ENCODE measurements around the gene LCT.

DNA sequence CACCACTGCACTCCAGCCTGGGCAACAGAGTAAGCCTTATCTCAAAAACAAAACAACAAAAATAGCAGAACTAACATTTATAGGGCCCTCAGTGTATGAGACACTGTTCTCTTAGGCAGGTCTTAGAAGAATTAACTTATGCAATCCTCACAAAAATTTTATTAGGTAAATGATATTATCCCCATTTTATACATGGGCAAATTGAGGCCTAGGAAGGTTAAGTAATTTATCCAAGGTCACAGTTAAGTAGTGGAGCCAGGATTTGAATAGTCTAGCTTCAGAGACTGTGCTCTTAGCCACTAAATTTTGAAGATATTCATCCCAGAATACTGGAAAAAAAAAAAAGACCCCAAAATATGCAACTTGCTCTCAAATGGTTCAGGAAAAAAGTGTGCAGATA is 16.4 kb upstream of the LCT start:
- TF ChIP-seq POLR2AphosphoS5 (IDR thresholded peaks at IDR 0.05) (no peak), EP300 (IDR thresholded peaks at IDR 0.05) (no peak)

All from esophagus muscularis mucosa (tissue), 3 donors.